Choroid plexus epithelial cell (primary cell): Measurements from ENCODE around the gene NCOR2.

Source experiments
- DNase-seq: peaks from one replicate; pipeline ENCODE4 v3.0.0-alpha.2; 2010; ENCODE audit warnings: low read depth
- H3K4me3 ChIP-seq: 2 replicates; pipeline ENCODE4 v1.5.1; 2011; ENCODE audit warnings: low read depth, mild to moderate bottlenecking, control low read depth, low read length, moderate library complexity
- CTCF ChIP-seq: conservative IDR thresholded peaks from 2 replicates; pipeline ENCODE4 v1.5.1; 2011; ENCODE audit warnings: low read depth, mild to moderate bottlenecking, control low read depth, inconsistent platforms, low read length, moderate library complexity

The NCOR2 gene

GRCh38 chr12:124567673-124568373, 411 bp upstream of the NCOR2 start:
- DNase-seq = peak; percentile 98
- peak overlapping the region; percentile 42 for H3K4me3 ChIP-seq
- peak; percentile 29 for TF ChIP-seq CTCF

GRCh38 chr12:124566161-124566996, 1.0 kb downstream of the NCOR2 start:
- no peak for TF ChIP-seq CTCF
- peak; percentile 71 for DNase-seq
- H3K4me3 ChIP-seq = peak overlapping the region; percentile 92

GRCh38 chr12:124565656-124566160, 1.7 kb downstream of the NCOR2 start:
- TF ChIP-seq CTCF = no peak

GRCh38 chr12:124564971-124565491, 2.4 kb downstream of the NCOR2 start:
- peak overlapping the region; percentile 92 for H3K4me3 ChIP-seq
- no peak for TF ChIP-seq CTCF
- DNase-seq = no peak

More at GRCh38 chr12:124565656-124566160, 1.7 kb downstream of the NCOR2 start:
- peak overlapping the region; percentile 92 for H3K4me3 ChIP-seq
- DNase-seq = no peak

GRCh38 chr12:124564232-124564958, 3.0 kb downstream of the NCOR2 start:
- no peak for TF ChIP-seq CTCF
- no peak for DNase-seq
- peak overlapping the region; percentile 26 for H3K4me3 ChIP-seq

GRCh38 chr12:124563809-124564208, 3.6 kb downstream of the NCOR2 start:
- H3K4me3 ChIP-seq = no peak overlapping the region

More at GRCh38 chr12:124563809-124564208, 3.6 kb downstream of the NCOR2 start:
- DNase-seq = no peak
- TF ChIP-seq CTCF = no peak
